ENCODE measurements around the gene SEMA3A.

Gene SEMA3A

GRCh38 chr7:84021292-84021908 is 173.2 kb downstream of the SEMA3A start:
- Histone ChIP-seq H3K9ac (ENCODE audit: low read length in 2 of 2) (no peak overlapping the region), H3K9me3 (ENCODE audit: control insufficient read depth in 2 of 2, low read length in 2 of 2) (no peaks in the 10 kb centered on the region), H3K27ac (ENCODE audit: low read length) (no peak overlapping the region), H3K4me3 (ENCODE audit: low read length in 2 of 2) (no peak overlapping the region), H3K27me3 (ENCODE audit: control insufficient read depth in 1 of 2, insufficient read depth in 2 of 2, low read length in 2 of 2) (no peaks in the 10 kb centered on the region), H3K36me3 (ENCODE audit: control insufficient read depth in 2 of 2, insufficient read depth in 2 of 2, low read length in 2 of 2) (no peaks in the 10 kb centered on the region), H3K4me1 (ENCODE audit: control insufficient read depth, insufficient read depth, low read length) (no peaks in the 10 kb centered on the region)

GRCh38 chr7:84017651-84018050 is 176.9 kb downstream of the SEMA3A start:
- H3K27ac ChIP-seq (ENCODE audit: low read length): no peak overlapping the region
- no peaks in the 10 kb centered on the region for H3K36me3 ChIP-seq (ENCODE audit: control insufficient read depth in 2 of 2, insufficient read depth in 2 of 2, low read length in 2 of 2)

GRCh38 chr7:84013616-84014240 is 180.9 kb downstream of the SEMA3A start:
- Histone ChIP-seq H3K27me3 (ENCODE audit: control insufficient read depth in 1 of 2, insufficient read depth in 2 of 2, low read length in 2 of 2) (no peaks in the 10 kb centered on the region), H3K36me3 (ENCODE audit: control insufficient read depth in 2 of 2, insufficient read depth in 2 of 2, low read length in 2 of 2) (peaks cover 0 to 7% of the 10 kb centered on the region in 2 donors), H3K9me3 (ENCODE audit: control insufficient read depth in 2 of 2, low read length in 2 of 2) (no peaks in the 10 kb centered on the region), H3K9ac (ENCODE audit: low read length in 2 of 2) (no peak overlapping the region), H3K4me1 (ENCODE audit: control insufficient read depth, insufficient read depth, low read length) (no peaks in the 10 kb centered on the region), H3K4me3 (ENCODE audit: low read length in 2 of 2) (no peak overlapping the region), H3K27ac (ENCODE audit: low read length) (no peak overlapping the region)

More at GRCh38 chr7:84017651-84018050, 176.9 kb downstream of the SEMA3A start:
- Histone ChIP-seq H3K4me1 (ENCODE audit: control insufficient read depth, insufficient read depth, low read length) (no peaks in the 10 kb centered on the region), H3K27me3 (ENCODE audit: control insufficient read depth in 1 of 2, insufficient read depth in 2 of 2, low read length in 2 of 2) (no peaks in the 10 kb centered on the region), H3K9me3 (ENCODE audit: control insufficient read depth in 2 of 2, low read length in 2 of 2) (no peaks in the 10 kb centered on the region), H3K9ac (ENCODE audit: low read length in 2 of 2) (no peak overlapping the region), H3K4me3 (ENCODE audit: low read length in 2 of 2) (no peak overlapping the region)

GRCh38 chr7:84009782-84010181 is 184.8 kb downstream of the SEMA3A start:
- H3K9me3 ChIP-seq (ENCODE audit: control insufficient read depth in 2 of 2, low read length in 2 of 2): no peaks in the 10 kb centered on the region
- H3K4me1 ChIP-seq (ENCODE audit: control insufficient read depth, insufficient read depth, low read length): no peaks in the 10 kb centered on the region
- no peaks in the 10 kb centered on the region for H3K27me3 ChIP-seq (ENCODE audit: control insufficient read depth in 1 of 2, insufficient read depth in 2 of 2, low read length in 2 of 2)
- H3K9ac ChIP-seq (ENCODE audit: low read length in 2 of 2): no peak overlapping the region
- no peak overlapping the region for H3K27ac ChIP-seq (ENCODE audit: low read length)
- peaks cover 2 to 12% of the 10 kb centered on the region in 2 donors for H3K36me3 ChIP-seq (ENCODE audit: control insufficient read depth in 2 of 2, insufficient read depth in 2 of 2, low read length in 2 of 2)
- no peak overlapping the region for H3K4me3 ChIP-seq (ENCODE audit: low read length in 2 of 2)

GRCh38 chr7:84009051-84009450 is 185.5 kb downstream of the SEMA3A start:
- H3K27me3 ChIP-seq (ENCODE audit: control insufficient read depth in 1 of 2, insufficient read depth in 2 of 2, low read length in 2 of 2): no peaks in the 10 kb centered on the region
- no peaks in the 10 kb centered on the region for H3K9me3 ChIP-seq (ENCODE audit: control insufficient read depth in 2 of 2, low read length in 2 of 2)
- no peak overlapping the region for H3K4me3 ChIP-seq (ENCODE audit: low read length in 2 of 2)
- H3K36me3 ChIP-seq (ENCODE audit: control insufficient read depth in 2 of 2, insufficient read depth in 2 of 2, low read length in 2 of 2): peaks cover 2 to 12% of the 10 kb centered on the region in 2 donors
- H3K9ac ChIP-seq (ENCODE audit: low read length in 2 of 2): no peak overlapping the region
- no peaks in the 10 kb centered on the region for H3K4me1 ChIP-seq (ENCODE audit: control insufficient read depth, insufficient read depth, low read length)
- H3K27ac ChIP-seq (ENCODE audit: low read length): no peak overlapping the region

- Histone ChIP-seq H3K36me3 (ENCODE audit: control insufficient read depth in 2 of 2, insufficient read depth in 2 of 2, low read length in 2 of 2) (peaks cover 2 to 10% of the 10 kb centered on the region in 2 donors), H3K4me1 (ENCODE audit: control insufficient read depth, insufficient read depth, low read length) (no peaks in the 10 kb centered on the region), H3K9ac (ENCODE audit: low read length in 2 of 2) (no peak overlapping the region), H3K9me3 (ENCODE audit: control insufficient read depth in 2 of 2, low read length in 2 of 2) (no peaks in the 10 kb centered on the region), H3K4me3 (ENCODE audit: low read length in 2 of 2) (no peak overlapping the region), H3K27ac (ENCODE audit: low read length) (no peak overlapping the region), H3K27me3 (ENCODE audit: control insufficient read depth in 1 of 2, insufficient read depth in 2 of 2, low read length in 2 of 2) (no peaks in the 10 kb centered on the region)
Measured at GRCh38 chr7:84003191-84003590, 191.4 kb downstream of the SEMA3A start.

GRCh38 chr7:84002348-84002747 is 192.2 kb downstream of the SEMA3A start:
- Histone ChIP-seq H3K27ac (ENCODE audit: low read length) (no peak overlapping the region), H3K4me1 (ENCODE audit: control insufficient read depth, insufficient read depth, low read length) (no peaks in the 10 kb centered on the region), H3K9ac (ENCODE audit: low read length in 2 of 2) (no peak overlapping the region), H3K4me3 (ENCODE audit: low read length in 2 of 2) (no peak overlapping the region), H3K36me3 (ENCODE audit: control insufficient read depth in 2 of 2, insufficient read depth in 2 of 2, low read length in 2 of 2) (peaks cover 2 to 10% of the 10 kb centered on the region in 2 donors), H3K9me3 (ENCODE audit: control insufficient read depth in 2 of 2, low read length in 2 of 2) (no peaks in the 10 kb centered on the region), H3K27me3 (ENCODE audit: control insufficient read depth in 1 of 2, insufficient read depth in 2 of 2, low read length in 2 of 2) (no peaks in the 10 kb centered on the region)

GRCh38 chr7:83996879-83997278 is 197.7 kb downstream of the SEMA3A start:
- Histone ChIP-seq H3K9ac (ENCODE audit: low read length in 2 of 2) (no peak overlapping the region), H3K36me3 (ENCODE audit: control insufficient read depth in 2 of 2, insufficient read depth in 2 of 2, low read length in 2 of 2) (peaks cover 0 to 5% of the 10 kb centered on the region in 2 donors), H3K4me3 (ENCODE audit: low read length in 2 of 2) (no peak overlapping the region), H3K27ac (ENCODE audit: low read length) (no peak overlapping the region), H3K4me1 (ENCODE audit: control insufficient read depth, insufficient read depth, low read length) (no peaks in the 10 kb centered on the region), H3K27me3 (ENCODE audit: control insufficient read depth in 1 of 2, insufficient read depth in 2 of 2, low read length in 2 of 2) (no peaks in the 10 kb centered on the region), H3K9me3 (ENCODE audit: control insufficient read depth in 2 of 2, low read length in 2 of 2) (no peaks in the 10 kb centered on the region)

GRCh38 chr7:83987764-83988163 is 206.8 kb downstream of the SEMA3A start:
- Histone ChIP-seq H3K27ac (ENCODE audit: low read length) (no peak overlapping the region), H3K9me3 (ENCODE audit: control insufficient read depth in 2 of 2, low read length in 2 of 2) (no peaks in the 10 kb centered on the region), H3K36me3 (ENCODE audit: control insufficient read depth in 2 of 2, insufficient read depth in 2 of 2, low read length in 2 of 2) (no peaks in the 10 kb centered on the region), H3K27me3 (ENCODE audit: control insufficient read depth in 1 of 2, insufficient read depth in 2 of 2, low read length in 2 of 2) (no peaks in the 10 kb centered on the region), H3K9ac (ENCODE audit: low read length in 2 of 2) (no peak overlapping the region), H3K4me1 (ENCODE audit: control insufficient read depth, insufficient read depth, low read length) (no peaks in the 10 kb centered on the region), H3K4me3 (ENCODE audit: low read length in 2 of 2) (no peak overlapping the region)

- Histone ChIP-seq H3K36me3 (ENCODE audit: control insufficient read depth in 2 of 2, insufficient read depth in 2 of 2, low read length in 2 of 2) (peaks cover 0 to 3% of the 10 kb centered on the region in 2 donors), H3K27ac (ENCODE audit: low read length) (no peak overlapping the region), H3K4me3 (ENCODE audit: low read length in 2 of 2) (no peak overlapping the region), H3K9ac (ENCODE audit: low read length in 2 of 2) (no peak overlapping the region), H3K4me1 (ENCODE audit: control insufficient read depth, insufficient read depth, low read length) (no peaks in the 10 kb centered on the region), H3K27me3 (ENCODE audit: control insufficient read depth in 1 of 2, insufficient read depth in 2 of 2, low read length in 2 of 2) (no peaks in the 10 kb centered on the region), H3K9me3 (ENCODE audit: control insufficient read depth in 2 of 2, low read length in 2 of 2) (no peaks in the 10 kb centered on the region)
Measured at GRCh38 chr7:83985821-83986220, 208.8 kb downstream of the SEMA3A start.

GRCh38 chr7:83984591-83984990 is 210.0 kb downstream of the SEMA3A start:
- Histone ChIP-seq H3K4me3 (ENCODE audit: low read length in 2 of 2) (no peak overlapping the region), H3K9ac (ENCODE audit: low read length in 2 of 2) (no peak overlapping the region), H3K27me3 (ENCODE audit: control insufficient read depth in 1 of 2, insufficient read depth in 2 of 2, low read length in 2 of 2) (no peaks in the 10 kb centered on the region), H3K36me3 (ENCODE audit: control insufficient read depth in 2 of 2, insufficient read depth in 2 of 2, low read length in 2 of 2) (peaks cover 0 to 3% of the 10 kb centered on the region in 2 donors), H3K4me1 (ENCODE audit: control insufficient read depth, insufficient read depth, low read length) (no peaks in the 10 kb centered on the region), H3K9me3 (ENCODE audit: control insufficient read depth in 2 of 2, low read length in 2 of 2) (no peaks in the 10 kb centered on the region), H3K27ac (ENCODE audit: low read length) (no peak overlapping the region)

Data from stomach smooth muscle (tissue), 2 donors.